NB4 (cell line): ENCODE results near the gene KCTD5.
"Not testable (repeated sequence)": the region's sequence is repeated elsewhere in the genome, so short reads cannot be mapped to it uniquely, and the experiment has no call there.

Experiments used
- DNase-seq: peaks from one replicate; pipeline ENCODE4 v3.0.0; 2010; ENCODE audit warnings: low read depth
- H3K4me3 ChIP-seq: one replicate; pipeline ENCODE4 v1.5.1; 2011; ENCODE audit warnings: mild to moderate bottlenecking, low read depth, low read length, moderate library complexity
- CTCF ChIP-seq: IDR thresholded peaks from one replicate; pipeline ENCODE4 v1.5.1; 2012; ENCODE audit warnings: low read depth, low read length
- MYC ChIP-seq: IDR thresholded peaks from 2 replicates; pipeline ENCODE4 v1.6.1; 2011; ENCODE audit warnings: low read depth, low read length
- POLR2A ChIP-seq: IDR thresholded peaks from 2 replicates; pipeline ENCODE4 v1.6.1; 2011; ENCODE audit warnings: mild to moderate bottlenecking; ENCODE audit not compliant: insufficient read length; ENCODE audit errors: extremely low read depth
- TF ChIP-seq, protein P1 (sequence below): IDR thresholded peaks from 2 replicates; pipeline ENCODE4 v1.6.1; 2011; ENCODE audit warnings: low read depth, low read length

Gene KCTD5

GRCh38 chr16:2692251-2692947 lies 10.1 kb downstream of the KCTD5 start:
- no peak for DNase-seq
- no peak overlapping the region for H3K4me3 ChIP-seq
- no peak for TF ChIP-seq MYC
- no peak for TF ChIP-seq POLR2A
- TF ChIP-seq, protein P1, sequence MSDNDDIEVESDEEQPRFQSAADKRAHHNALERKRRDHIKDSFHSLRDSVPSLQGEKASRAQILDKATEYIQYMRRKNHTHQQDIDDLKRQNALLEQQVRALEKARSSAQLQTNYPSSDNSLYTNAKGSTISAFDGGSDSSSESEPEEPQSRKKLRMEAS, result no peak
- no peak for TF ChIP-seq CTCF

- no peak for TF ChIP-seq CTCF
- no peak for TF ChIP-seq POLR2A
- TF ChIP-seq MYC, result no peak
- TF ChIP-seq, protein P1, result no peak
- DNase-seq, result no peak
- H3K4me3 ChIP-seq, result no peak overlapping the region
Observed at GRCh38 chr16:2692948-2693651, 10.8 kb downstream of the KCTD5 start.

GRCh38 chr16:2696601-2697250 lies 14.4 kb downstream of the KCTD5 start:
- H3K4me3 ChIP-seq, DNase-seq: not testable (repeated sequence)

GRCh38 chr16:2697401-2697948 lies 15.2 kb downstream of the KCTD5 start:
- no peak for DNase-seq
- TF ChIP-seq, protein P1, result no peak
- TF ChIP-seq POLR2A (no peak), MYC (no peak), CTCF (no peak)
- H3K4me3 ChIP-seq, result no peak overlapping the region

DNA sequence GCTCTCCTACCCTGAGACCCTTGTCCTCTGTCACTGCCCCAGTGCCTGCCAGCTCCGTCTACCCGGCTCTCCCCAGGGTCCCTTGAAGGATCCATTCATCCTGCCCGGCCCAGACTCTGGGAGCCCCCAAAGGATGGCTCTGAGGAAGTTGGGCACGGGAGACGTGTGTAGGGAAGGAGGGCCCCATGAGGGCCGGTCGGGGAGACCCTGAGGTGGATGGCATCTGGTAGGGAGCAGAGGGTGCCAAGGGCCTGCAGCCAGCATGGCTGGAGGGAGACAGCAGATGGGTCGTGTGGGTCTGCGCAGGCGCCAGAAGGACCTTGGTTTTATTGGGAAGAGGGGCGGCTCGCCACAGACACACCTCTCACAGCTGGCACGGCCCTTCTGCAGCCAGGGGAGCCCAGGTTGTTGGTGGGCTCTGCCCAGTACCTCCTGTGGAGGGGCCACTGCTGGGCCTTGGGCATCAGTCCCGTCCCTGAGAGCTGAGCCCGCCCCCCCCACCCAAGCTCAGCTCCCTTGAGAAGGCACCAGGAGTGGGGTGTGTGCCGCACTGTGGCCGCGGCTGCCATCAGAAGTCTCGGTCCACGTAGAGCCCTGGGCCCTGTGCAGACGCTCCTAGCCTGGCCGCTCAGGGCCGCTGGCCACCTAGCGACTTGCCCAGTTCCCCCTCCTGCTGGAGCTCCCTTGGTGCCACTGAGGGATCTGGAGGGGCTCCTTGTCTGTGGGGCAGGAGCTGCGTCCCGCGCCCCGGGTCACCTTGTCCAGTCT lies 16.0 kb downstream of the KCTD5 start:
- no peak overlapping the region for H3K4me3 ChIP-seq
- no peak for DNase-seq
- TF ChIP-seq MYC (no peak), POLR2A (no peak), CTCF (no peak)
- TF ChIP-seq, protein P1, result no peak
